Uterus (tissue), 4 donors: Measurements from ENCODE around the gene OR10G3. TPM values are rescaled to one million over a fixed set of nuclear protein-coding genes. Genes with fewer than 3 reads are reported as not detected.

Experiments used
- DNase-seq, 2 donors: peaks; one replicate each; pipeline ENCODE4 v3.0.0-alpha.2; 2019 to 2020
- H3K27ac ChIP-seq, 2 donors: fragments of 200-600 bp; sonication (generic); 1 replicate in 1 of 2; 2 replicates in 1 of 2; pipeline ENCODE4 v1.5.1; 2016 to 2018
- H3K27me3 ChIP-seq, 2 donors: fragments of 200-600 bp; sonication (generic); one replicate each; pipeline ENCODE4 v1.5.1; 2018 to 2019; ENCODE audit warnings: control low read depth in 1 of 2
- H3K36me3 ChIP-seq, 2 donors: fragments of 200-600 bp; sonication (generic); one replicate each; pipeline ENCODE4 v1.5.1; 2019; ENCODE audit warnings: control low read depth in 1 of 2
- H3K4me1 ChIP-seq, 2 donors: fragments of 200-600 bp; sonication (generic); one replicate each; pipeline ENCODE4 v1.5.1; 2018 to 2019; ENCODE audit warnings: control low read depth in 1 of 2
- H3K4me3 ChIP-seq, 2 donors: fragments of 200-600 bp; sonication (generic); 1 replicate in 1 of 2; 2 replicates in 1 of 2; pipeline ENCODE4 v1.5.1; 2018 to 2019; ENCODE audit warnings: mild to moderate bottlenecking in 1 of 2
- H3K9me3 ChIP-seq, 2 donors: fragments of 200-600 bp; sonication (generic); one replicate each; pipeline ENCODE4 v1.5.1; 2019; ENCODE audit warnings: control low read depth in 1 of 2
- CTCF ChIP-seq, 4 experiments: fragments of 200-600 bp in 2 of 4; fragments of 450-650 bp in 2 of 4; sonication (generic) in 2 of 4; IDR thresholded peaks; one replicate each; pipeline ENCODE4 v1.5.1; 2016 to 2019; ENCODE audit warnings: antibody characterized with exemption in 4 of 4, mild to moderate bottlenecking in 2 of 4, moderate library complexity in 1 of 4
- POLR2A ChIP-seq, 2 donors: fragments of 450-650 bp; IDR thresholded peaks; one replicate each; pipeline ENCODE4 v1.6.1; 2016; ENCODE audit warnings: antibody characterized with exemption in 2 of 2, mild to moderate bottlenecking in 1 of 2, moderate library complexity in 1 of 2
- intact Hi-C: fragments of 100-400 bp; cut with DNase I; formaldehyde crosslinking; loops from one replicate; pipeline ENCODE4 v1.15.1; 2023; ENCODE audit warnings: low total_unique reads
- total RNA-seq, 4 donors: library from RNA; depleted of rRNA in 3 of 4; stranded (reverse); fragments of >200 nt in 3 of 4; gene quantifications; one replicate each; pipeline versions ENCODE4 v1.1.0 to v1.2.4, GENCODE V29; 2014 to 2023
- donor health status: DM: yes; HTN: yes; CAD: no.

OR10G3 gene
- total RNA-seq, 4 donors from 2014 or later, result not detected

- Histone ChIP-seq H3K4me3 (no peak overlapping the region), H3K36me3 (no peaks in the 10 kb centered on the region), H3K9me3 (no peaks in the 10 kb centered on the region), H3K4me1 (no peaks in the 10 kb centered on the region), H3K27ac (no peak overlapping the region), H3K27me3 (no peaks in the 10 kb centered on the region)
- TF ChIP-seq CTCF (IDR thresholded peaks at IDR 0.05), result no peak
- no peak for TF ChIP-seq POLR2A (IDR thresholded peaks at IDR 0.05)
- DNase-seq, result no peak
- intact Hi-C loops, result no loop called here
Observed at GRCh38 chr14:21541413-21542074, 38.3 kb downstream of the OR10G3 start.

- DNase-seq, result no peak
- H3K9me3 ChIP-seq, result no peaks in the 10 kb centered on the region
- intact Hi-C loops, result no loop called here
- no peaks in the 10 kb centered on the region for H3K4me1 ChIP-seq
- TF ChIP-seq CTCF (IDR thresholded peaks at IDR 0.05) (no peak), POLR2A (IDR thresholded peaks at IDR 0.05) (no peak)
- H3K27ac ChIP-seq, result no peak overlapping the region
- no peaks in the 10 kb centered on the region for H3K36me3 ChIP-seq
- no peak overlapping the region for H3K4me3 ChIP-seq
- no peaks in the 10 kb centered on the region for H3K27me3 ChIP-seq
Observed at GRCh38 chr14:21539189-21539940, 40.5 kb downstream of the OR10G3 start.

GRCh38 chr14:21537090-21537424 lies 42.8 kb downstream of the OR10G3 start:
- Histone ChIP-seq H3K4me1 (no peaks in the 10 kb centered on the region), H3K36me3 (no peaks in the 10 kb centered on the region), H3K9me3 (no peaks in the 10 kb centered on the region), H3K27ac (no peak overlapping the region), H3K4me3 (peak overlapping the region in 1 of 2 donors; percentile 35), H3K27me3 (no peaks in the 10 kb centered on the region)
- TF ChIP-seq CTCF (IDR thresholded peaks at IDR 0.05), result no peak
- TF ChIP-seq POLR2A (IDR thresholded peaks at IDR 0.05), result no peak
- DNase-seq, result no peak
- intact Hi-C loops, result no loop called here

- Histone ChIP-seq H3K36me3 (no peaks in the 10 kb centered on the region), H3K27me3 (no peaks in the 10 kb centered on the region), H3K27ac (no peak overlapping the region), H3K4me3 (peak overlapping the region; percentile 0 to 35), H3K9me3 (no peaks in the 10 kb centered on the region), H3K4me1 (no peaks in the 10 kb centered on the region)
- DNase-seq, result no peak
- intact Hi-C loops, result no loop called here
- TF ChIP-seq CTCF (IDR thresholded peaks at IDR 0.05), result no peak
- TF ChIP-seq POLR2A (IDR thresholded peaks at IDR 0.05), result no peak
Observed at GRCh38 chr14:21536418-21537089, 43.3 kb downstream of the OR10G3 start.
